Measurements from ENCODE around the gene KRTAP12-2.

The KRTAP12-2 gene, protein sequence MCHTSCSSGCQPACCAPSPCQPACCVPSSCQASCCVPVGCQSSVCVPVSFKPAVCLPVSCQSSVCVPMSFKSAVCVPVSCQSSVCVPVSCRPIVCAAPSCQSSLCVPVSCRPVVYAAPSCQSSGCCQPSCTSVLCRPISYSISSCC

DNA sequence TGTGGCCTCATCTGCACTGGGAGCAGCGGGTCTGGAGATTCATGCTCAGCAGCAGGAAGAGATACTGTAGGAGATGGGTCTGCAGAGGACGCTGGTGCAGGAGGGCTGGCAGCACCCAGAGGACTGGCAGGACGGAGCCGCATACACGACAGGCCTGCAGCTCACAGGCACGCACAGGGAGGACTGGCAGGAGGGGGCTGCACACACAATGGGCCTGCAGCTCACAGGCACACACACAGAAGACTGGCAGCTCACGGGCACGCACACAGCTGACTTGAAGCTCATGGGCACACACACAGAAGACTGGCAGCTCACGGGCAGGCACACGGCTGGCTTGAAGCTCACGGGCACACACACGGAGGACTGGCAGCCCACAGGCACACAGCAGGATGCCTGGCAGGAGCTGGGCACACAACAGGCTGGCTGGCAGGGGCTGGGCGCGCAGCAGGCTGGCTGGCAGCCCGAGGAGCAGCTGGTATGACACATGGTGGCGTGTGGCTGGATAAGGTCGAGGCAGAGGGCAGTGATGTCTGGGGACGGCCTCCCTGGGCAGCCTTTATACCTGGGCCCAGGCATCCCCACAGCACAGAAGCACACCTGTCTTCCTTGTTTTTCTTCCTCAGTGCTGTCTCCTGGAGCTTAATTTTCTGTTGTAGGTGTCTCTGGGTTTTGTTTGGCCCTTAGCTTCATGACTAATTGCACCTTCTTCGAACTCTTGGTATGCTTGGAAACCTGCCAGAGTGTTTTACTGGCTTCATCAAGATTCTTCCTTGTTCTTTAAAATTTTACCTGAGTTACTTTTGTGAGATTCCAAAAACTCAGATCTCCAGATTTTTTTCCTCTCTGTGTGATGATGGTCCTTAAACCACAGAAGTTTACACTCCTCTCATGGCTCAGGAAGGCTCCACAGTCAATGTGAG lies at the start of gene KRTAP12-2:
Gene KRTAP12-2, minus strand, starts transcription at position 527 of the 920 bp plus-strand sequence. Its CDS starts 41 bp downstream, at position 486.
- no peak for DNase-seq

DNA sequence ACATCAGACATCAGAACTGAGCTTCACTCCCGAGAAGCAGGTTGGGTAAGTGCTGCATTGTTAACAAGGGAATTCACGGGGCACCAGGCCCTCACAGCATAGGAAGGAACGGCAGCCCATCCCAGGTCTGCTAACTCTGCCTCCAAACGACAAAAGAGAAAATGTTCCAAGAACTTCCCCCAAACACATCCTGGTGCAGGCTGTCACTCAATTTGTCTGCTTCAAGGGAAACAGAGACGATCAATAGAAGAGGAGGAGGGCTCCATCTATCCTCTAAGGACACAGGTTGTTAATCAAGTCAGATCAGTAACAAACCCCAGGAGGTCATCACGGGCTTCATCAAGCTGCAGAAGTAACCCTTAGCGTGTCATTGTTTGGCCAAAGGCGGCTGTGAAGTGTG lies 48.2 kb upstream of the KRTAP12-2 start:
- DNase-seq: peak; percentile 29

DNA sequence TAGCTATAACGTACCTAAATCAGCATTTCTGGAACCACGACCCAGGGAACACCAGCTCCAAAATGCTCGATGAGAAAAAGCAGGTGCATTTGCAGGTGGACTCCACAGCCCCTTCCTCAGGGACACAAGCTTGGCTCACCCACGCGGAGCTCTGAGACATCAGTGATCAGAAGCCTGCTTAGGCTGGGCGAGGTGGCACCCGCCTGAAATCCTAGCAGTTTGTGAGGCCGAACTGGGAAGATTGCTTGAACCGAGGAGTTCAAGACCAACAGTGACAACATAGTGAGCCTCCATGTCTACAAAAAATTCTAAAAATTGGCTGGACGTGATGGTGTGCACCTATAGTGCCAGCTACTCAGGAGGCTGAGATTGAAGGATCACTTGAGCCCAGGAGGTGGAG lies 47.1 kb upstream of the KRTAP12-2 start:
- DNase-seq: peak; percentile 25

DNA sequence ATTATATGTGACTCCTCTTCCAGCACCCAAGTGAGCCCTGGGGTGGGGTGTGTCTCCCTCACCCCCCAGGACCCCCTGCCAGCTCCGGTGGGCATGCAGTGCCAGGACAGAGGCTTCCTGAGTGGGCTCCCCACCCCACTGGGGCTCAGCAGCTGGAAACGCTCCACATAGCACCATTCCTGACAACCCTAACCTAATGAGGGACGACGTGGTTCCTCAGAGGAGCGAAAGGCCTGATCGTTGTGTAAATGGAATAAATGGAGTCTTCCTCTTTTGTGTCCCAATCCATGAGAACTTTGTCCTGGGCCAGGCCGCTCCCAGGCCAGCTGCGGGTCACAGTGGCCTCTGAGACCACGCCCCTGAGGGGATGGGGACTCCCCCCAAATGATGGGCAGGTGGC lies 46.4 kb upstream of the KRTAP12-2 start:
- peak; percentile 23 for DNase-seq

DNA sequence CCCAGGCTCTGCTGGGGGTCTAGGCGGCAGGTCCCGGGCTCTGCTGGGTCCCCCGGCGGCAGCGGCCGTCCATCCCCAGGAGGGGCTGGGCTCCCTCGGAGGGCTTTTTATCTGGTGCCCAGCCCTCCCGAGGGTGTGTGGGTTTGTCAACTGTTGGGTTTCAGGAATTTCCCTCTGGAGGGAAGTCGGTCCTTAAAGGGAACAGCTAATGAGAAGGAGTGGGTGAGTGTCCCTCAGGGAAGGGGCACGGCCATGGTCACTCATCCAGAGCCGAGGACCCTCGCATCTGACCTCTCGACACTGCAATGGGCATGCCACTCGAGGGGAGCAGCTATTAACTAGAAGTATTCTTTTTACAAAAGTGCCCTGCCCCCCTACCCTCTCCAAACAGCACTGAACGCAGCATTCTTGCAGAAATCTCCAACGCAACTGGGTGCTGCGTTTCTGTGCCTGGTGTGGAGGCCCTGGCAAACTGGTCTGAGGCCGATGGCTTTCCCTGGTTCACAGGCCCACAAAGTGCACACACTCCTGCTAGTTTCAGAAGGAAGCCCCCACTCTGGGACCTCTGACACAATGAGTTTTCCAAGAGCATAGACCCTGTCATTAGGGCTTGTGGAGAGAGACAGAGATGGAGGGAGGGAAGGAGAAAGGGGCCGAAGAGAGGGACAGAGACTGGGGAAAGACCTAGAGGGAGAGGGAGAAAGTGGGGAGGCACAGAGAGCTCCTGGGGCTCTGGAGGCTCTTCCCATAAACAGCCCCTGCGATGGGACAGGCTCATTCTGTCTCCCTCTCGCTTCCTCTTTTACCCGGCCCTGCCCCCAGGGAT lies 45.7 kb upstream of the KRTAP12-2 start:
- peak; percentile 43 for DNase-seq

DNA sequence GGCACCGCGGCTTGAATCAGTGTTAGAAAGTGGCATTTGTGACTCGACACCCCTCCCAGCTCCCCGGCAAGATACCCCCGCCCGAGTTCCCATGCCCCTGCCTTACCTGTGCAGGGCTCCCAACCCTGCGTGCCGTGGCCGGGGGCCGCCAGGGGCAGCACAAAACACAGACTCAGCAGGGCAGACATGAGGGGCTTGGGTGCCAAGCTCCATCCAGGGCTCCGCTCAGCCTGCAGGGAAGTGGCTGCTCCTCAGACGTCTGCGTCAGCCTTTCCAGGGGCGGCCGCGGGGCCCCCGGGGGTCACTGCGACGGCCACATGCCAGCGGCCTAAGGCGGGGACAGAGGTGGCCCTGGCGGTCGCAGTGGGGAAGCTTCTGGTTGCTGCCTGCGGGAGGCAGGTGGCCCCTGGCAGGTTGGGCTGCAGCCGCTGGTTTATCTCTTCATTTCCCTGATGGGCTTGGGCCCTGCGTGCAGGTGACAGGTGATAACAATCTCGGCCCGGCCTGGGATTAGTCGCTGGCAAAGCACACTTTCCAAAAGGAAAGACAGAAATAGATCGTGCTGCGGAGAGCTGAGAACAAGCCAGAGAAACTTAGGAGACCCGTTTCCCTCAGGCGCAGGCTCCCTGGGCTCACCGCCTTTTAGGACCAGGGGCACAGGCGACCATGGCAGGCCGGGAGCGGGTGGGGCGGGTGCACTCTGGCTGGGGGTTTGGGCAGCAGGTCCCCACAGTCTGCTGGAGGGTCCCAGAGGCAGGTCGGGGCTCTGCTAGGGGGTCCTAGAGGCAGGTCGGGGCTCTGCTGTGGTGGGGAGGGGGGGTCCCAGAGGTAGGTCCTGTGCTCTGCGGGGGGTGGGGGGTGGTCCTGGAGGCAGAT lies 44.8 kb upstream of the KRTAP12-2 start, which contains the start of gene TSPEAR:
Gene TSPEAR, minus strand, starts transcription at position 246 of the 876 bp plus-strand sequence. Its CDS starts 58 bp downstream, at position 188.
- DNase-seq: peak; percentile 54

DNA sequence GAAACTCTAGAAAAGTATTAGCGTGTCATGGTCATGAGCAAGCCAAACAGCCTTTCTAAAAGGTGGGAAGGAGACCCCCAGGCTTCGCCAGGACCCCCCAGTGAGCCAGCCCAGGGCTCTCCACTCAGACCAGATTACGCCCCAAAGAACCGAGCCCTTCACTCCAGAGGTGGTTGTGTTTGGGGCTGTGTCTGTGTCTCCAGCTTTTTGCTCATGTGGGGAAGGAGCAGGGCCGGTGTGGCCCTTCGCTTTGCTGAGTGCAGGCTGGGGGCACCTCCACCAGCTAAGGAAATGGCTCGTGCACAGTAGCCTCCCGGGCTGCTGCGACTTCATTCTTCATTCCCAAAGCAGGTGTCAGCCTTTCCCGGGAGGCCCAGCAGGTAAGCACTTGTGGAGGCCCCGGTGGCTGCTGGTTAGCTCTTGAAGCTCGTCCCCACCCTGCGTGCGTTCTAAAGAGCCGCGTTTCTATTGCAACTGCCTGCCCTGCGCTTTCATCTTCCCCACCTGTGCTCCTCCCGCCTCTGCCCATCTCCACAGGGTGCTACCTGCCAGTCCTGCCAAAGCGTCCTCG lies 44.1 kb upstream of the KRTAP12-2 start:
- DNase-seq: no peak

DNA sequence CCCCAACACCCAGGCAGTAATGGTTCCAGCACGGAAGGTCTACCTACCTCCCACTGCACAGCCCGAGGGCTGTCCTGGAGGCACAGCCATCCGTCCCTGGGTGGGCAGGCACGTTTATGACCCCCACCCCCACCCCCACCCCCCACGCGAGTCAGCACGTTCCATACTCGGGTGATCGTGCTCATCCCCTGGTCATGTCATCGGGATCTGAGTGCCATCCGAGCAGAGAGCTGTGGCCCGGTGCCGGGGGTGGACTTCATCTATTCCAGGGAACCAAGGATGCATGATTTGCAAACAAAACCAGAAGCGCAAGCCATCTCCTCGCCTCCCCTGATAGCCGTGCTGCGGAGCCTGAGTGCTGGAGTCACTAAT lies 43.6 kb upstream of the KRTAP12-2 start:
- peak; percentile 53 for DNase-seq

DNA sequence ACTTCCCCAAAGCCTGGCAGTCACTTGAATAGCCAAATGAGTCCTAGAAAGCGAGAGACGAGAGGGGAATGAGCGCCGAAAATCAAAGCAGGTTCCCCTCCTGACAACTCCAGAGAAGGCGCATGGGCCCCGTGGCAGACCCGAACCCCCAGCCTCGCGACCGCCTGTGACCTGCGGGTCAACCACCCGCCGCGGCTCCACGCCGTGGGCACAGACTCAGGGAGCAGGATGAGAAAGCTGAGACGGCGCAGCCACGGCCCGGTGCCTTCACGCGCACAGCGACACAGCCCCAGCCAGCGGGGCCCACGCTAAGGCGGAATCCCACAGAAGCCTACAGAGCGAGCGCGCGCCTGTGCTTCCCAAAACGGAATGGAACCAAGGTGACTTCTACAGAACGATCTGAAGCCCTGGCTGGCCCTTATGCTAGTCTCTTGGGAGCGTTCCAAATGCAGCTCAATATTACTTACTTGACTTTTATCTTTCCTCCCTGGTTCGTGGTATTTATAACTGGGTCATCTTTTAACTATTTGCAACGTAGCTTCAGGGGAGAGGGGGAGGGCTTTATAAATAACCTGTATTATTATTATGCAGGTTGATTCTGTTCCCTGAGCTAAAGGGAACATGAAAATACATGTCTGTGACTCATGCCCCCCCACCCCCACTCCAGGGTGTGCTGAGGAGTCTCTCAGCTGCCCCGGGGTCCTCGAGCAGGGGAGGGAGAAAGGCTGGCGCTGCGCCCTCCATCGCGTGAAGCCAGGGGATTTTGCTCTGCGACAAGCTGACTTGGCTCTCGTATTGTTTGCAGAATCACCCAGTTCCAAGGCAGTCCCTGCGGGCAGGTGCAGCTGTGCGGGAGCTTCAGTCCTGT lies 42.9 kb upstream of the KRTAP12-2 start:
- peak; percentile 54 for DNase-seq

DNA sequence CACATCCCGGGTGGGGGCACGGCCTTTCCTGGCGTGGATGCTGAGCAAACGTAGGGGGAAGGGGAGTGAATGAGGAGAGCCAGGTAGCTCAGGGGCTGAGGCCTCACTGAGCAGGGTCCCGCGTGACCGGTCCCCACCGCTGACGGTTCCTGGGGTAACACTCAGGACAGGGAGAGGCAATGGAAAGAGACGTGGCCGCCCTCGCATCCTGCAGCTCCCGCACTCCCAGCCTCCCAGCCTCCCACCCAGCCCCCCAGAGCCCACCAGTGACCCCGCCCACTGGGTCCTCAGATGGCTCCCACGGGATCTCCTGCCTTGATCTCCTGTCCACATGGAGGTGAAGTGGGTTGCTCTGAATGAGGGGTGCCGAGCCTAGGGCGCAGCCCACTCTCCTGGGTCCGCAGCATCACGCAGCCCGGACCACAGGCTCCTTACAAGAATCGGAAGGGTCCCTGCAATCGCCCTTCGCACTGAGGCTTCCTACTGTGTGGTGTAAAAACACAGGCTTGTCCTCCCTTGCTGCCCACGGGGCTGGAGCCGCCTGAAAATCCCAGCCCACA lies 42.2 kb upstream of the KRTAP12-2 start:
- DNase-seq: peak; percentile 48

DNA sequence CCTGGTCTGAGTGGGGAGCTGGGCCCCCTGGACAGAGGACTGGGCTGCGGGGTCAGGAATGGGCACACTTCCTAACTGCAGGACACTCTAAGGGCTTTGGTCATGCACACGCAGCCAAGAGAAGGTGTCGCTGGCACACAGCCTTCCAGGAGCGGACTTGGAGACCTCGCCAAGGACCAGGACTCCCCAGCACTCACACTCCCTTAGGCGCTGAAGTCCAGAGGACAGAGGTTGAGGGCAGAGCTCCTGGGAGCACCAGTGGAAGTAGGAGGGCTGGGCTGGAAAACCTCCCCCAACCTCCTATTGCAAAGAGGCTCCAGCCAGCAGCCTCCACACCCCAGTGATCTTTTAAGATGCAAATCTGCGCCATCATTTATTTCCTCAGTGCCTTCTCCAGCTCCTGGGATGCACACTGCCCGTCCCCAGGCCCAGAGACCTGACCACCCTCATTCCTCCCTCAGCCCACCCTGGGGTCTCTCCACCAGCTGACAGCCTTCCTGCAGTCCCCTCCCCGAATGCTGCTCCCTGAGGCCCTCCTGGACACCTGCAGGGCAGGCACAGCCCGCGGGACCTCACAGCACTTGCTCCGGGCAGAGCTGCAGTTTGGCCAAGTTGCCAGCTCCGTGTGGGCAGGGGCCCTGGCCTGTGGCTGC lies 41.6 kb upstream of the KRTAP12-2 start:
- DNase-seq: peak; percentile 51

DNA sequence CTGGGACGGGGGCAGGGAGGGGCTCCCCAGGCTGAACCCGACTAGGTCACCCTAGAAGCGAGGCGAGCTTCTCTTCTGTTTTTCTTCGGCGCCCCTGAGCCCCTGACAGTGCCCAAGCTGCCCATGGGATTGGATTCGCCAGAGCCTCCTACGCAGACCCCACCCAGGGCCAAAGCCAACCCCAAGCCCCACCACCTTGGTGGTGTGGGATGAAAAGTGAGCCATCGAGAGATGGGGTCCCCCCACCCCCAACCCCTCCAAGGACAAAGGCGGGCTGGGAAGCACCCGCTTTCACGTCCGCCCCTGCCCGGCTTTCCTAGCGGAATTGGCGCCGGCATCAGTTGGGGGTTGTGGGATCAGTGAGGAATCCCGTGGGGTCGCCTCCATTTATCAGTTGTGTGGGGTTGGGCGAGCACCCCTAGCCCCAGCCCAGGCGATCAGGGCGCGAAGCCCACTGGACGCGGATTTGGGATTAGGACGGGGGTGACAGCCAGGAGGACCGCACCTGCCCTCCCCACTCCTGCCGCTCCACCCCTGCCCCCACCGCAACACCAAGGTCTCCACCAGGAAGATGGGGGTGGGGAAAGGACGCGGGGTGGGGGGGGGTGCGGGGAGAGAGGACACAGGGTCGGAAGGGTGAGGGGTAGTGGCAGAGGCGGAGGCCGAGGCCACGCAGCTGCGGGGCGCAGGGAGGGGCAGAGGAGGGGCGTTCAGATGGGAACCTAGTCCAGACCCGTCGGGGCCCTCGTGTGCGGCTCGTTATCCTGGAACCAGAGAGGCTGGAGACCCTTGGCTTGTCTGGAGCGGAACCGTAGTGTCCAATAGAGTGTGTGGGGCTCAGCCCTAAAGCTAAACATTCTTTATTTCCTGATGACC lies 40.2 kb upstream of the KRTAP12-2 start:
- DNase-seq: peak; percentile 48

DNA sequence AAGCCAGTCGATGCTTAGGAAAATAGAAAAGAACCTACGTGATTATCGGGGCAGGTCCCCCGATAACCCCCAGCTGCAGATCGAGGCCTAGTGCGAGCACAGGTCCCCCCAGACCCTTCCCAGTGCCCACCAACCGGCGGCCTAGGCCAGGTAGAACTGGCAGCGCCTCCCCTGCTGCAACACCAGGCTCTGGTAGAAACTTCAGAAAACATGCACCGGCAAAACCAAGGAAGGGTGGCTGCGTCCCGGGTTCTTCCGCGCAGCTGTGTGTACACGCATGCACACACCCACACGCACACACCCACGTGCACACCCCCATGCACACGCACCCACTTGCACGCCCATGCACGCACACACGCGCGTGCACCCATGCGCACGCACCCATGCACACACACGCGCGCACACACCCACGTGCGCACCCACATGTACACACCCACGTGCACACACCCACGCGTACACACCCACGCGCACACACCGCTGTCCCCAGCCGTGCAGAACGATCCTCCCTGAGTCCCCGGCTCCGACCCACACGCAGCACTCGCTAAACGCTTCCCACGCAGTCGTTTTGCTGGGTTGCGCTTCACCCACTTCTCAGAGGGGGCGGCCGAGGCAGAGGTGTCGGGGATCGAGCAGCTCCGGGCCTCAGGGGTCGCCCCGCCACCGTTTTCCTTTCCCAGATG lies 39.4 kb upstream of the KRTAP12-2 start:
- DNase-seq: peak; percentile 39

DNA sequence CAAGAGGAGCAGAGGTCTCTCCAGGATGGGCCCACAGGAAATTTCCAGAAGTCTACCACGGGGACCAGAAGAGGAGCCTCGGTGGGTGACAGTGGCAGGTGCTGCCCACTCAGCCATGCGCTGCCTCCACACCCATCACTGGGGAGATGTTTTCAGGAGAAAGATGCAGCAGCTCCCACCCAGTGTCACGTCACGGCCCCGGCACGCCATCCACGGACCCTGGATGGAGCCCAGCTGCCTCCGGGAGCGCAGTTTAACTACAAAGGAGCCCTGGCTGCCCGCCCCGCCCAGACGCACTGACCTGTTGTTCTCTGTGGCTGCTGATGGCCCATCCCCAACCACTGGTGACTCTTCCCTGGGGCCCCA lies 37.9 kb upstream of the KRTAP12-2 start:
- DNase-seq: peak; percentile 42

DNA sequence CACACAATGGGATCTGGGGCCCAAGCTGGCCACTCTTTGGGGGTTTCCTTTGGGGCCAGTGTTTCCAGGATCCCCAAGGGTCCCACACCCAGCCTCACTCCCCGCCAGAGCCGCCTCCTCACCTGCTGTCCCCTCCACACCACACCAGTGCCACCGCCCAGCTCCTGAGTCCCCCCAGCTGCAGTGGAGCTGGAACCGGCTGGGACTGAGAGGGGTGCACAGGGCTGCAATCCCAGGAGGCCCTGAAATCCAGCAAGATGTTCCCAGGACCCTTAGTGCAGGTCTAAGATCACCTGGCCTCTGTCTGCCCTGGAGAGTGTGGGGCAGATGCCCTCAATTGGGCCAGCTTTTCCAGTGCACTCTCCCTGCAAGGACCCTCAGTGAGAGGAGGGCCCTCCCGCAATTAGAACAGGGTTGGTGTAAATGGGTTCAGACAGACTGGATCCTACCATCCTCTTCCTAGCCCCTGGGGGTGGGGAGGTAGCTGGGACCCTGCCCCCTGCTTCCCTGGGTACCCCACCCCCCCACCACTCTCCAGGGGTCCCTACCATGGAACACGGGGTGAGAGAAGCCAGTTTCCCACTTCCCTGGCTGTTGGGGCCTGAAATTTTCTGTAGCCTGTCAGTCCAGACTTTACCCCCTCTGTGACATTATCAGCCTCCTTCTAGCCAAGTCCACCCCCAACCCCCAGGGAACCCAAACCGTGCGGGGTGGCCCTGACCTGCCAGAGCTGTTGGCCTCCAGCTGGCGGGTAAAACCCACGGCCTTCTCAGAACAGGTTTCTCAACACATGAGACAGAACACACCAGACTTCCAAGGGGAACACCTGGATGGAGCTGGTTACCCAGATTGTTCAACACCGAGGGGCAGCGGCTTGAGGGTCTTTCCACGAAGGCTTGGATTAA lies 37.3 kb upstream of the KRTAP12-2 start:
- DNase-seq: peak; percentile 42

DNA sequence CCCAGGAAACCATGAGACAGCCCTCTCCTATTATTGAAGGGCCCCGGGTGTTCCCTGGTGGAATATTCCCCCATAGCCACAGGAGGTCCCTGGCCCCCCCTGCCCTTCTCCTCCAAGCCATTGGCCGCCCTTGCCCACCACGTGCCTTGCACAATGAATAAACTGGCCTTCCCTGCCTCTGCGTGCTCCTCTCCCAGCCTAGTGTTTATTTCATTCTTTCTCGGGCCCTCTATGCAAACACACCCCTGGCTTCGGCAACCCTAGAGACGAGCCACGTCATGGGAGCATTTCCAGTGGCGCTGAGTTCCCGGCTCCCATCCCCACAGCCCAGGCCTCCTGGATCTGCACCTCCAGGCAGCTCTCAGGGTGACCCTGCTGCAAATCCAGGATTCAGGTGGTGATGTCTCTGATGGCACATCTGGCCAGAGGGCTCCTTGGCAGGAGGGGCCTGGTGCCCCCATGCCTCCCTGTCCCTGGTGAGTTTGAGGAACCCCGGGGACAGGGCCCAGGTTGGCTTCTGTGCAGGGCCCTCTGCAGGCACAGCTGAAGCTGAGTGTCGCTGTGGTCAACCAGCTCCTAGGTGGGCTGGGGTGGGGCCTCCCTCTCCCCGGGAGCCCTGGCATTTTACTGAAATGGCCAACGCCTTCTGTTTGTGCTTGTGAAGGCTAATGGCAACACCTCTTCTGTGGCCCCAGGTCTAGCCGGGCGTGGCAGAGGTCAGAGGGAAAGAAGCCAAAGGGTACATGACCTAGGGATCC lies 36.4 kb upstream of the KRTAP12-2 start:
- DNase-seq: peak; percentile 44
